DOHH2 (cell line): ENCODE measurements around the gene CDK3.
A peak's percentile ranks its signal among the peaks of the same experiment; 100 is the strongest.

ENCODE experiments used
- H3F3A ChIP-seq: fragments of 200-600 bp; sonication (generic), shearing (Covaris generic); 2 replicates; pipeline ENCODE4 v1.6.0; 2016; ENCODE audit warnings: antibody characterized with exemption, mild to moderate bottlenecking; ENCODE audit not compliant: control insufficient read depth, insufficient read depth
- H3K27ac ChIP-seq: fragments of 200-600 bp; sonication (generic); 2 replicates; pipeline ENCODE4 v1.5.1; 2014; ENCODE audit warnings: low read depth, mild to moderate bottlenecking, low read length, moderate library complexity
- H3K27me3 ChIP-seq: fragments of 200-600 bp; sonication (generic); 2 replicates; pipeline ENCODE4 v1.6.1; 2014; ENCODE audit warnings: mild to moderate bottlenecking, low read length, mixed read lengths; ENCODE audit not compliant: control insufficient read depth
- H3K36me3 ChIP-seq: fragments of 200-600 bp; sonication (generic); 2 replicates; pipeline ENCODE4 v1.6.1; 2014; ENCODE audit warnings: mild to moderate bottlenecking, low read length, moderate library complexity, mixed read lengths; ENCODE audit not compliant: control insufficient read depth
- H3K4me1 ChIP-seq: fragments of 200-600 bp; sonication (generic); 2 replicates; pipeline ENCODE4 v1.6.1; 2014; ENCODE audit warnings: mild to moderate bottlenecking, low read length, mixed read lengths; ENCODE audit not compliant: control insufficient read depth
- H3K4me2 ChIP-seq: fragments of 200-600 bp; sonication (generic); 2 replicates; pipeline ENCODE4 v1.6.0; 2014; ENCODE audit warnings: mild to moderate bottlenecking, low read length, moderate library complexity
- H3K4me3 ChIP-seq: fragments of 200-600 bp; sonication (generic); 2 replicates; pipeline ENCODE4 v1.5.1; 2014; ENCODE audit warnings: mild to moderate bottlenecking, low read length, mixed read lengths
- H3K79me2 ChIP-seq: fragments of 200-600 bp; sonication (generic); 2 replicates; pipeline ENCODE4 v1.6.1; 2014; ENCODE audit warnings: mild to moderate bottlenecking, low read length, mixed read lengths; ENCODE audit not compliant: control insufficient read depth
- H3K9me2 ChIP-seq: fragments of 200-600 bp; sonication (generic); replicated peaks from 2 replicates; pipeline ENCODE4 v1.6.1; 2014; ENCODE audit warnings: mild to moderate bottlenecking, low read length, mixed read lengths; ENCODE audit not compliant: control insufficient read depth
- H3K9me3 ChIP-seq: fragments of 200-600 bp; sonication (generic); 2 replicates; pipeline ENCODE4 v1.6.1; 2014; ENCODE audit warnings: antibody characterized with exemption, low read length, mixed read lengths; ENCODE audit not compliant: control insufficient read depth, insufficient read depth
- H4K20me1 ChIP-seq: fragments of 200-600 bp; sonication (generic); 2 replicates; pipeline ENCODE4 v1.6.0; 2014; ENCODE audit warnings: low read depth, mild to moderate bottlenecking, antibody characterized with exemption, low read length, moderate library complexity; ENCODE audit not compliant: control insufficient read depth, insufficient read depth
- CTCF ChIP-seq: fragments of 200-600 bp; sonication (generic); IDR thresholded peaks from one replicate; pipeline ENCODE4 v1.5.1; 2014; ENCODE audit warnings: antibody characterized with exemption, mild to moderate bottlenecking, low read depth, low read length; ENCODE audit not compliant: poor library complexity, severe bottlenecking
- EZH2phosphoT487 ChIP-seq: fragments of 200-600 bp; sonication (generic); IDR thresholded peaks from 2 replicates; pipeline ENCODE4 v1.6.1; 2017; ENCODE audit warnings: borderline replicate concordance, mild to moderate bottlenecking, antibody characterized with exemption, low read length, moderate library complexity, mixed read lengths

CDK3 gene

DNA sequence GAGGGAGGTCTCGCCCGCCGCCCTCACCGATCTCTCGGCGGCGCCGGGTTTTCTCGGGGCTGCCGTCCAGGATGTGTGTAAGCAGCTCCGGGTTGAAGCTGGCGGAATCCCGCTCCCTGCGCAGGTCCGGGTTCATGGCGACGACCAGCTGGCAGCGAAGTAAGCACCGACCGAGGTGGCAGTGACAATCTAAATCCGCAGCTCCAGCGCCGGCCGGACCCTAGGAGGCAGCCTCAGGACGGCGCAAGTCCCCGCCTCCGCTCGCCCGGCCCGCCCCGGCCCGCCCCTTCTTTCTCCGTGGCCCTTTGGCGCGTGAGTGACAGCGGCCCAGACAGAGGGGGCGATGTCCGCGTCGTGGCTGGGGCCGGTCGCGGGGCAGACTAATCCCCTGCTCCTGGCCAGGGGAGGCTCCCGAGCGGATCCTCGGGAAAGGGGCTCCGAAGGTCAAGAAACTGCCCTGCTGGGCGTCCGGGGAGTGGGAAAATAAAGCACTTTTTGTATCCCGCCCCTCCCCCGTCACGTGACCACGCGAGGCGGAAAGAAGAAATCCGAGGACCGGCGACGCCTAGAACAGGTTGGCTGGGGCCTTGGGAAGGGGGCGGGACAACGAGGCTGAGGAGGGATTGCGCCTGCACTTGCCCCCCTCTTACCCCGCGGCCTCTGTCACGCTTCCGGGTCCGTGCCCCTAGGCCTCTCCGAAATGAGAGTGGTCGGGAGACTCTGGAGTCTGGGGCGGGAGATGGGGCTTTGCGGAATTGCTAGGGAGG, 21.5 kb upstream of the CDK3 start, which contains the start of the genes ACOX1 and TEN1:
ACOX1 (minus strand) TSS at position 229 of the 767 bp plus-strand sequence; CDS start at position 136, 93 bp downstream.
TEN1 (plus strand) TSS at position 303 of the 767 bp plus-strand sequence. CDS start 6,953 bp downstream, outside the sequence.
- H3K4me2 ChIP-seq: peak within 1 kb of the TSS; percentile 98
- H3K4me3 ChIP-seq: peak within 1 kb of the TSS; percentile 80
- H3K4me1 ChIP-seq: peaks cover 37% of the 10 kb centered on the region
- no peaks in the 10 kb centered on the region for H3K27me3 ChIP-seq
- no peaks in the 10 kb centered on the region for H4K20me1 ChIP-seq
- no peaks in the 10 kb centered on the region for H3K9me3 ChIP-seq
- TF ChIP-seq CTCF (peak; percentile 42), EZH2phosphoT487 (no peak)
- peaks cover 31% of the 10 kb centered on the region for H3K79me2 ChIP-seq
- peak within 1 kb of the TSS; percentile 69 for H3K27ac ChIP-seq
- peaks cover 5% of the 10 kb centered on the region; the same call in 1 of the 2 replicates for H3F3A ChIP-seq
- no peaks in the 10 kb centered on the region for H3K9me2 ChIP-seq
- peaks cover 3% of the 10 kb centered on the region for H3K36me3 ChIP-seq

GRCh38 chr17:75979705-75980187, 20.9 kb upstream of the CDK3 start:
- Histone ChIP-seq H3K4me2 (peak overlapping the region; percentile 98), H3K9me2 (no peaks in the 10 kb centered on the region), H3K36me3 (peaks cover 3% of the 10 kb centered on the region), H3K4me1 (peaks cover 37% of the 10 kb centered on the region), H4K20me1 (no peaks in the 10 kb centered on the region), H3K79me2 (peaks cover 31% of the 10 kb centered on the region), H3K27ac (peak overlapping the region; percentile 69), H3K4me3 (peak overlapping the region; percentile 80), H3F3A (peaks cover 5% of the 10 kb centered on the region; the same call in 1 of the 2 replicates), H3K9me3 (no peaks in the 10 kb centered on the region), H3K27me3 (no peaks in the 10 kb centered on the region)
- TF ChIP-seq EZH2phosphoT487: no peak
- TF ChIP-seq CTCF: no peak

GRCh38 chr17:75980188-75981018, 20.3 kb upstream of the CDK3 start:
- Histone ChIP-seq H3K4me1 (peaks cover 37% of the 10 kb centered on the region), H3K4me3 (peak overlapping the region; percentile 80), H3K27ac (peak overlapping the region; percentile 69), H3K79me2 (peaks cover 31% of the 10 kb centered on the region), H4K20me1 (no peaks in the 10 kb centered on the region), H3K9me2 (no peaks in the 10 kb centered on the region), H3K27me3 (no peaks in the 10 kb centered on the region), H3K36me3 (peaks cover 3% of the 10 kb centered on the region), H3K4me2 (peak overlapping the region; percentile 98), H3K9me3 (no peaks in the 10 kb centered on the region), H3F3A (peaks cover 5% of the 10 kb centered on the region; the same call in 1 of the 2 replicates)
- TF ChIP-seq EZH2phosphoT487 (no peak), CTCF (no peak)
